H9 (cell line): ENCODE data around the gene SLC38A5. TPM values are rescaled to one million over a fixed set of nuclear protein-coding genes. Genes with fewer than 3 reads are reported as not detected.

Source experiments
- DNase-seq: peaks from one replicate; pipeline ENCODE4 v3.0.0-alpha.2; 2017
- H2AFZ ChIP-seq: one replicate; pipeline ENCODE4 v1.6.1; 2013; ENCODE audit warnings: mild to moderate bottlenecking, low read length, control low read depth, moderate library complexity
- H2AK5ac ChIP-seq: 2 replicates; pipeline ENCODE4 v1.6.1; 2013; ENCODE audit warnings: low read length, control low read depth, mixed read lengths; ENCODE audit not compliant: insufficient read length
- H2BK120ac ChIP-seq: one replicate; pipeline ENCODE4 v1.6.1; 2013; ENCODE audit warnings: low read depth, mild to moderate bottlenecking, low read length, control low read depth, inconsistent platforms; ENCODE audit not compliant: poor library complexity, severe bottlenecking
- H2BK12ac ChIP-seq: 2 replicates; pipeline ENCODE4 v1.6.1; 2013; ENCODE audit warnings: low read length, control low read depth, mixed read lengths, low read depth; ENCODE audit not compliant: insufficient read length
- H2BK15ac ChIP-seq: 2 replicates; pipeline ENCODE4 v1.6.1; 2013; ENCODE audit warnings: low read depth, low read length, control low read depth
- H2BK20ac ChIP-seq: one replicate; pipeline ENCODE4 v1.6.1; 2013; ENCODE audit warnings: low read depth, mild to moderate bottlenecking, low read length, control low read depth, inconsistent platforms; ENCODE audit not compliant: poor library complexity, severe bottlenecking
- H2BK5ac ChIP-seq: 2 replicates; pipeline ENCODE4 v1.6.1; 2013; ENCODE audit warnings: low read length, control low read depth, mixed read lengths; ENCODE audit not compliant: insufficient read length
- H3K14ac ChIP-seq: 2 replicates; pipeline ENCODE4 v1.6.1; 2013; ENCODE audit warnings: low read length, control low read depth; ENCODE audit not compliant: insufficient read depth
- H3K18ac ChIP-seq: 2 replicates; pipeline ENCODE4 v1.6.1; 2013; ENCODE audit warnings: low read depth, mild to moderate bottlenecking, mixed read lengths, low read length, control low read depth; ENCODE audit not compliant: insufficient read length
- H3K23ac ChIP-seq: 2 replicates; pipeline ENCODE4 v1.6.1; 2013; ENCODE audit warnings: low read length, control low read depth, mixed read lengths, low read depth; ENCODE audit not compliant: insufficient read length
- H3K23me2 ChIP-seq: 2 replicates; pipeline ENCODE4 v1.6.1; 2013; ENCODE audit warnings: low read depth, mild to moderate bottlenecking, mixed read lengths, low read length, control low read depth; ENCODE audit not compliant: insufficient read length, poor library complexity, severe bottlenecking
- H3K27ac ChIP-seq: 2 replicates; pipeline ENCODE4 v1.5.1; 2013; ENCODE audit warnings: low read length, control low read depth, mixed read lengths, low read depth; ENCODE audit not compliant: insufficient read length
- H3K27me3 ChIP-seq: 2 replicates; pipeline ENCODE4 v1.6.1; 2013; ENCODE audit warnings: low read length, control low read depth, inconsistent platforms; ENCODE audit not compliant: insufficient read depth
- H3K4ac ChIP-seq: 2 replicates; pipeline ENCODE4 v1.6.1; 2013; ENCODE audit warnings: low read depth, mild to moderate bottlenecking, control low read depth, inconsistent platforms, low read length, moderate library complexity
- H3K4me1 ChIP-seq: 2 replicates; pipeline ENCODE4 v1.6.1; 2013; ENCODE audit warnings: low read length, control low read depth, inconsistent platforms; ENCODE audit not compliant: insufficient read depth
- H3K4me2 ChIP-seq: 2 replicates; pipeline ENCODE4 v1.6.1; 2013; ENCODE audit warnings: low read length, control low read depth, mixed read lengths; ENCODE audit not compliant: insufficient read length, insufficient read depth
- H3K56ac ChIP-seq: 2 replicates; pipeline ENCODE4 v1.6.1; 2013; ENCODE audit warnings: low read depth, mild to moderate bottlenecking, mixed read lengths, low read length, control low read depth; ENCODE audit not compliant: insufficient read length
- H3K79me1 ChIP-seq: 2 replicates; pipeline ENCODE4 v1.6.1; 2013; ENCODE audit warnings: low read depth, mild to moderate bottlenecking, moderate library complexity, low read length, control low read depth, inconsistent platforms; ENCODE audit not compliant: insufficient read depth, poor library complexity, severe bottlenecking
- H3K79me2 ChIP-seq: 2 replicates; pipeline ENCODE4 v1.6.1; 2013; ENCODE audit warnings: low read length, control low read depth, inconsistent platforms; ENCODE audit not compliant: insufficient read depth
- H3K9ac ChIP-seq: 2 replicates; pipeline ENCODE4 v1.6.1; 2013; ENCODE audit warnings: low read length, control low read depth, mixed read lengths; ENCODE audit not compliant: insufficient read length; ENCODE audit errors: extremely low read depth
- H3K9me3 ChIP-seq: one replicate; pipeline ENCODE4 v1.6.1; 2013; ENCODE audit warnings: low read depth, low read length, inconsistent platforms; ENCODE audit not compliant: control insufficient read depth
- H3T11ph ChIP-seq: one replicate; pipeline ENCODE4 v1.6.1; 2013; ENCODE audit warnings: mild to moderate bottlenecking, low read length, control low read depth, inconsistent platforms
- H4K20me1 ChIP-seq: one replicate; pipeline ENCODE4 v1.6.1; 2013; ENCODE audit not compliant: control insufficient read depth, insufficient read length, insufficient read depth
- H4K5ac ChIP-seq: 2 replicates; pipeline ENCODE4 v1.6.1; 2013; ENCODE audit warnings: low read depth, mild to moderate bottlenecking, mixed read lengths, low read length, control low read depth; ENCODE audit not compliant: insufficient read length
- H4K8ac ChIP-seq: replicated peaks from 2 replicates; pipeline ENCODE4 v1.6.1; 2013; ENCODE audit warnings: low read length, control low read depth, mixed read lengths, low read depth; ENCODE audit not compliant: insufficient read length
- H4K91ac ChIP-seq: 2 replicates; pipeline ENCODE4 v1.6.1; 2013; ENCODE audit warnings: low read depth, mild to moderate bottlenecking, moderate library complexity, mixed read lengths, low read length, control low read depth; ENCODE audit not compliant: insufficient read length
- H3K27ac Mint-ChIP-seq, 3 experiments: 2 replicates in 2 of 3; 3 replicates in 1 of 3; pipeline ENCODE4 v1.8.0; 2020 to 2021; ENCODE audit warnings: mixed read lengths in 3 of 3, mild to moderate bottlenecking in 1 of 3, moderate library complexity in 1 of 3
- H3K27me3 Mint-ChIP-seq: 2 replicates; pipeline ENCODE4 v1.8.0; 2021; ENCODE audit warnings: low read depth, mild to moderate bottlenecking, moderate library complexity, mixed read lengths
- H3K36me3 Mint-ChIP-seq, 3 experiments: 2 replicates in 2 of 3; 3 replicates in 1 of 3; pipeline ENCODE4 v1.8.0; 2020 to 2021; ENCODE audit warnings: low read depth in 3 of 3, mixed read lengths in 3 of 3; ENCODE audit not compliant: insufficient read depth in 1 of 3
- H3K4me1 Mint-ChIP-seq, 2 experiments: 2 replicates each; pipeline ENCODE4 v1.8.0; 2020; ENCODE audit warnings: mixed read lengths in 2 of 2
- H3K4me3 Mint-ChIP-seq, 2 experiments: 2 replicates in 1 of 2; 3 replicates in 1 of 2; pipeline ENCODE4 v1.8.0; 2020 to 2021; ENCODE audit warnings: mild to moderate bottlenecking in 2 of 2, mixed read lengths in 2 of 2, moderate library complexity in 1 of 2
- H3K9me3 Mint-ChIP-seq, 2 experiments: 2 replicates in 1 of 2; 3 replicates in 1 of 2; pipeline ENCODE4 v1.8.0; 2020; ENCODE audit warnings: mild to moderate bottlenecking in 2 of 2, mixed read lengths in 2 of 2, moderate library complexity in 1 of 2
- CTCF ChIP-seq: fragments of 200-600 bp; sonication (generic); conservative IDR thresholded peaks from 3 replicates; pipeline ENCODE4 v1.8.0; 2021; ENCODE audit warnings: antibody characterized with exemption, mild to moderate bottlenecking
- WGBS: extraction: QIAGEN DNeasy Blood & Tissue Kit; methylation state at CpG from one replicate; pipeline ENCODE4 v1.1.7; 2013; ENCODE audit warnings: missing lambda C conversion rate, low lambda C conversion rate, mixed read lengths; ENCODE audit not compliant: insufficient read length; ENCODE audit errors: extremely low coverage; 5-methylcytosine and 5-hydroxymethylcytosine counted together
- total RNA-seq: library from RNA; stranded (reverse); gene quantifications from 2 replicates; pipeline ENCODE4 v1.2.1, GENCODE V29; 2021

Gene SLC38A5
- total RNA-seq, 1 experiment from 2014 or later, result 28.3 TPM

- no peak overlapping the region for H3K4me3 Mint-ChIP-seq
These were observed 716 bp upstream of the SLC38A5 start for GRCh38 chrX:48470833-48471118.

More at GRCh38 chrX:48470833-48471118, 716 bp upstream of the SLC38A5 start:
- no peak overlapping the region for H2BK20ac ChIP-seq
- peaks cover 5% of the 10 kb centered on the region for H3K27me3 Mint-ChIP-seq
- peaks cover 30% of the 10 kb centered on the region for H3K9me3 ChIP-seq
- peaks cover 4% of the 10 kb centered on the region; the same call in 1 of the 2 replicates for H3K4me1 ChIP-seq
- H4K5ac ChIP-seq, result no peak overlapping the region
- no peak overlapping the region for H3T11ph ChIP-seq
- H4K8ac ChIP-seq, result no peak overlapping the region
- H3K18ac ChIP-seq, result no peak overlapping the region
- H3K79me2 ChIP-seq, result no peaks in the 10 kb centered on the region
- H2BK5ac ChIP-seq, result no peak overlapping the region
- H3K14ac ChIP-seq, result no peak overlapping the region
- no peak for DNase-seq
- H3K79me1 ChIP-seq, result no peaks in the 10 kb centered on the region
- no peak overlapping the region for H2AFZ ChIP-seq
- no peak overlapping the region for H3K4ac ChIP-seq
- H2BK12ac ChIP-seq, result no peak overlapping the region
- no peak for TF ChIP-seq CTCF
- WGBS, result no CpG with 5 or more reads among the region's 9 CpGs
- H3K23ac ChIP-seq, result no peak overlapping the region
- H4K91ac ChIP-seq, result no peak overlapping the region
- no peak overlapping the region for H2BK120ac ChIP-seq
- H3K9ac ChIP-seq, result no peak overlapping the region
- peaks cover 8% of the 10 kb centered on the region for H3K23me2 ChIP-seq
- H3K9me3 Mint-ChIP-seq, result peaks cover 75 to 85% of the 10 kb centered on the region in 2 experiments
- H3K27ac ChIP-seq, result no peak overlapping the region
- no peak overlapping the region for H2BK15ac ChIP-seq
- peaks cover 30 to 48% of the 10 kb centered on the region in 2 experiments for H3K4me1 Mint-ChIP-seq
- no peak overlapping the region for H2AK5ac ChIP-seq
- H3K27me3 ChIP-seq, result no peaks in the 10 kb centered on the region
- no peaks in the 10 kb centered on the region for H4K20me1 ChIP-seq
- H3K27ac Mint-ChIP-seq, result no peak overlapping the region
- peaks cover 13 to 18% (median 16%) of the 10 kb centered on the region in 3 experiments; a peak in 6 of 7 replicates for H3K36me3 Mint-ChIP-seq
- no peak overlapping the region for H3K4me2 ChIP-seq
- H3K56ac ChIP-seq, result no peak overlapping the region
